PFSK-1 (cell line): ENCODE measurements around the gene CCNJL.

Experiments
- POLR2AphosphoS5 ChIP-seq: IDR thresholded peaks from 2 replicates; pipeline ENCODE4 v1.6.1; 2012; ENCODE audit warnings: low read depth, mild to moderate bottlenecking, control low read depth, low read length, moderate library complexity
- REST ChIP-seq, 2 experiments: IDR thresholded peaks; 2 replicates each; pipeline versions ENCODE4 v1.6.1 to v1.8.0; 2011 to 2012; ENCODE audit warnings: low read depth in 2 of 2, low read length in 2 of 2, control low read depth in 1 of 2, inconsistent platforms in 1 of 2, mild to moderate bottlenecking in 1 of 2, moderate library complexity in 1 of 2; ENCODE audit not compliant: insufficient read depth in 1 of 2
- TAF1 ChIP-seq: IDR thresholded peaks from 2 replicates; pipeline ENCODE4 v1.6.1; 2012; ENCODE audit warnings: low read length, control low read depth, borderline replicate concordance; ENCODE audit not compliant: insufficient read depth

DNA sequence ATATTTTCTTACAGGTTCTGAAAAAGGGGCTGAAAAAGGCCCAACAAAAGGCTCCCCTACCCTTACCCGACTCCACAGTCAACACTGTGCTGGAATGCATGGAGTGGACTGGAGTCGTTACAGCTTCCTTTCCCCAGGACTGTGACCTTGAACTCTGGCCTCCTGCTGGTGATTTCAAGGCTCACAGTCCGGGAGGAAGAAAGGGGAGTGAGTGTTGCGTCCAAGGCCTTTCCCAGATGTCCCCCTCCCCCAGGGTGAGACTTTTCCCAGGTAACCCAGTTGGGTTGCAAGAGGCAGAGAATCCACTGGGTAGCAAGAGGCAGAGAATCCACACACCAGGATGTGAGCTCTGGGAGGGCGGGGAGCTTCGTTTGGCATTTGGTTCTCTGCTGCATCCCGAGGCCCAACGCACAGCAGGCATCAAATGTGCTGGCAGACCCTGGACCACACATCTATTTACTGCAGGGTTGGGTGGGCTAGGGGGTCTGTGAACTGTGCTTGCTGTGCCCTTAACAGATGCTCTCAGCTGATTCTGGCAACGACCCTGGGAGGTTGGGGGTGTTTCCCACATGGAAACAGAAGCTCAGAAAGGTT lies 45.5 kb downstream of the CCNJL start:
- TF ChIP-seq POLR2AphosphoS5 (no peak), TAF1 (no peak), REST (IDR thresholded peaks at IDR 0.05; ENCODE audit: insufficient read depth in 1 of 2, low read depth in 2 of 2, low read length in 2 of 2) (no peak)
